22Rv1 (cell line): ENCODE results near the gene TUT7.
"Not testable (repeated sequence)": the region's sequence is repeated elsewhere in the genome, so short reads cannot be mapped to it uniquely, and the experiment has no call there.

ENCODE experiments used
- H3K27ac ChIP-seq: fragments of 450-650 bp; 2 replicates; pipeline ENCODE4 v1.5.1; 2017
- CTCF ChIP-seq: fragments of 450-650 bp; IDR thresholded peaks from 2 replicates; pipeline ENCODE4 v1.5.1; 2017; ENCODE audit warnings: mild to moderate bottlenecking
- ZFX ChIP-seq: fragments of 450-650 bp; IDR thresholded peaks from 2 replicates; pipeline ENCODE4 v1.6.1; 2017; ENCODE audit warnings: antibody characterized with exemption, borderline replicate concordance

The TUT7 gene

GRCh38 chr9:86321373-86321772, 32.8 kb downstream of the TUT7 start:
- TF ChIP-seq CTCF: no peak
- no peak for TF ChIP-seq ZFX
- no peak overlapping the region for H3K27ac ChIP-seq

DNA sequence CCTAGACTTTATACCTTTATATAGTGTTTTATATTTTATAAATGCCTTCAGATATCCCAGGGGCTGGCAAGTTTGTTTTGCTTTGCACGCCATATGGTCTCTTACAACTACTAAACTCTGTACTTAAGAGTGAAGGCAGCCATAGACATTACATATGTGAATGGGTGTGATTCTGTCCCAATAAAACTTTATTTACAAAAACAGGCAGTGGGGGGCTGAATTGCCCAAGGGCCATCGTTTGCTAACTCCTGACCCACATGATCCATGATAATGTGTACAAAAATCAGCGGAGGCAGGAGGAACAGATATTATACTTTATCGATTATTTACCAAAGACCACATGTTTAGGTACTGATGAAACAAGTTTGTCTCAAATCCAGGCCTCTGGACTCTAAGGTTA, 36.0 kb downstream of the TUT7 start:
- no peak for TF ChIP-seq ZFX
- no peak for TF ChIP-seq CTCF
- H3K27ac ChIP-seq: no peak overlapping the region

- H3K27ac ChIP-seq: no peak overlapping the region
- TF ChIP-seq CTCF (no peak), ZFX (no peak)
Observed at GRCh38 chr9:86315078-86315477, 39.1 kb downstream of the TUT7 start.

DNA sequence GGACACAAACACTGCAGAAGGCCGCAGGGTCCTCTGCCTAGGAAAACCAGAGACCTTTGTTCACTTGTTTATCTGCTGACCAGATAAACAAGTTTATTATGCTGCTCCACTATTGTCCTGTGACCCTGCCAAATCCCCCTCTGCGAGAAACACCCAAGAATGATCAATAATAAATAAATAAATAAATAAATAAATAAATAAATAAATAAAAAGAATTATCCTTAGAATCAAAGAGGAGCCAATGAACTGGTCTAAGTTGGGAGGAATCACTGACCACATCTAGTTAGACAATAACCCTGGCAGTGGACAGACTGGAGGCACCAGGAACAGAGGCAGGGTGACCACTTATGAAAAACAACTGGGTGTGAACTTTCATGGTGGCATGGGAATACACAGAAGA, 41.3 kb downstream of the TUT7 start:
- H3K27ac ChIP-seq: not testable (repeated sequence)

DNA sequence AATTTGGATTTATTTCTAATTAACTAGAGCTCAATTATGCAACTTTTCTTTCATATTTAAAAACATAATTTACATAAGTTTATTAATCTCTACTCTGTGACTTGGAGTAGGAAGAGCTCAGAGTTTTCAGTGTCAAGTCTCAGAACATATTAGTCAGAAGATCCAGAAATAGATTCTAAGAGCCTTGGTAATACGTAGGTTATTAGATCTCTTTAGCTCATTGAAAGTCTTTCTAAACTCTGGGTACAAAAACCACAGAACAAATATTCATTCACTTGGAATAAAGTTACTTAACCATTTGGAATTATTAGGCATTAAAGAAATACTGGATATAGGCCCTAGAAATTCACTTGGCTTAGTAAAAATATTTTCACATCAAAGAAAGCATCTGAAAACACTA, 45.5 kb downstream of the TUT7 start:
- TF ChIP-seq CTCF (no peak), ZFX (no peak)
- no peak overlapping the region for H3K27ac ChIP-seq

DNA sequence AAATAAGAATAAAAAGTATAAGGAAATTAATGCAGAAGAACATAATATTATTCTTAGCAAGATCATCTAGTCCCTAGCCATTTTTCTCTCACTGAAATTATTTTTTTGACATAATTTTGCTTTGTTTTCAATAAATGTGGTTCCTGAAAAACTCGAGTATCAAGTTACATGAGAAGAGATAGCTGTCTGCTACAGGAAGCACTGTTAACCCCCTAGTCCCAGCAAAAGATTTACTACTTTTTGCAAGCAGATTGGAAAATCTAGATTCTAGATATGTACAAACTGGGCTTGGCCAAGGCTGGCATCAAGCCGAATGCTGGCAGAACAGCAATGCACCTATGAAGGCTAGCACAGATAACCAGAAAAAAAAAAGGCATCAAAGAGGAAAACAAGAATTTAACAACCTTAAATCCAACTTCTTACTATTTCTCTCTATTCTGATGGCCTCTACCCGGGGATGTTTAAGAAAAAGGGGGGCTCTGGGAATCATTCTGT, 49.9 kb downstream of the TUT7 start:
- no peak overlapping the region for H3K27ac ChIP-seq
- TF ChIP-seq CTCF (no peak), ZFX (no peak)

DNA sequence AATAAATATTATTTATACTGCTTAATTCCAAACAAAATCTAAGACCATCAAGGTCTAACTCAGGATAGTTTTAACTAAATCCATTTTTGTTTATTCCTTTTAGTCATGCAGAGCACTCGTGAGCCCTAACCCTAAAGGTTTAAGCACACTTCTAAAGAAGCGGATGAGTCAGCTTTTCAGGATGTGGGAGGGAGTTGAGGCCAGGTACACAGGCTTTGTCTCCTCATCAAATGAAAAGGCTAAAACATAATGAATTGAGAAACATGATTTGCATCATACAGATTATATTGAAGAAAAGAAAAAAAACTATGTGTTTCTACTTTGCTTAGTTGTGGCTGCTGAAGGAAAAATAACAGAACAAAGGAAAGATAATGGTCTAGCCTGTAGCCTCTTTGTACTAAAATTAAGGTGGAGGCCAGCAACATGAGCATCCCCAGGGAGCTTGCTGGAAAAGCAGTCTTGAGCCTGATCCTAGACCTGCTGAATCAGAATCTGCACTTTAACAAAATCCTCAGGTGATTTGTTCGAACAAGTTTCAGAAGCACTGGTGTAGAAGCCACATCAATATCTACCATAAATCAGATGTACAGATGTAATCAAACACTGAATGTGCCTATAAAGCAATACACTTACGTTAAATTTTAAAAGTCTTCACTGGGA, 50.8 kb downstream of the TUT7 start:
- H3K27ac ChIP-seq: no peak overlapping the region
- TF ChIP-seq ZFX (no peak), CTCF (no peak)

DNA sequence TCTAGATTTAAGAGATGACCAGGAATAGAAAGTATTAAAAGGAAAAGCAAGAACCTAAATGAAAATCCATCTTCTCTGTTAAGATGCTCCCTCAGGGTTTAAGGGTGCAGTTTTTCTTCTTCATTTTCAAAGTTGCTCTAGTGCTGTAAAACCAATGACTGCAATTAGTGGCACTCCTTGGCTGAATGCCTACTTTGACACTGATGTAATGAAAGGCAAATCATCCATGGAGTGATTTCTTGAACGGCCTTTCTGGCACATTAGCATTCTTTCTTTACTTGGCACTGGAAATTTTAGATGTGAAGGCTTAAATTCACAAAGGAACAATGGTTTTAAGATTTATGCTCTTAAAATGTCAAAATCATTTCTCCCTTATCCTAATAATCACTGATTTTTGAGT, 52.5 kb downstream of the TUT7 start:
- TF ChIP-seq ZFX: no peak
- no peak for TF ChIP-seq CTCF
- no peak overlapping the region for H3K27ac ChIP-seq
